Kidney (tissue), 14 donors: ENCODE data around the gene RNF213. TPM values are rescaled to one million over a fixed set of nuclear protein-coding genes. Genes with fewer than 3 reads are reported as not detected.
A peak's percentile ranks its signal among the peaks of the same experiment; 100 is the strongest.

Source experiments
- DNase-seq, 5 donors: peaks; one replicate each; pipeline ENCODE4 v3.0.0-alpha.2; 2013 to 2020
- FAIRE-seq: peaks from 2 replicates; lab custom pipeline; 2012; peaks lifted over from hg19 to GRCh38; lab: Jason Lieb, UNC
- H3K27ac ChIP-seq, 2 donors: one replicate each; pipeline ENCODE4 v1.7.0; 2013; ENCODE audit warnings: low read depth in 2 of 2, low read length in 2 of 2, inconsistent platforms in 1 of 2
- H3K27me3 ChIP-seq: one replicate; pipeline ENCODE4 v1.7.1; 2013; ENCODE audit warnings: low read length, inconsistent platforms; ENCODE audit not compliant: control insufficient read depth, insufficient read depth
- H3K36me3 ChIP-seq, 3 donors: one replicate each; pipeline versions ENCODE4 v1.7.0 to v1.7.1; 2013; ENCODE audit warnings: low read length in 3 of 3, control low read depth in 1 of 3, inconsistent platforms in 1 of 3; ENCODE audit not compliant: insufficient read depth in 3 of 3, control insufficient read depth in 2 of 3
- H3K4me1 ChIP-seq, 3 donors: one replicate each; pipeline versions ENCODE4 v1.7.0 to v1.7.1; 2013; ENCODE audit warnings: low read length in 3 of 3, inconsistent platforms in 1 of 3, low read depth in 1 of 3; ENCODE audit not compliant: control insufficient read depth in 2 of 3, insufficient read depth in 2 of 3
- H3K4me3 ChIP-seq, 3 donors: one replicate each; pipeline versions ENCODE4 v1.7.0 to v1.8.1; 2013; ENCODE audit warnings: low read length in 3 of 3, control low read depth in 1 of 3, inconsistent platforms in 1 of 3
- H3K9ac ChIP-seq, 3 donors: one replicate each; pipeline versions ENCODE4 v1.7.0 to v1.7.1; 2013; ENCODE audit warnings: low read length in 3 of 3, control low read depth in 1 of 3, inconsistent platforms in 1 of 3
- H3K9me3 ChIP-seq, 3 donors: one replicate each; pipeline versions ENCODE4 v1.7.0 to v1.7.1; 2013; ENCODE audit warnings: low read length in 3 of 3, control low read depth in 1 of 3, inconsistent platforms in 1 of 3; ENCODE audit not compliant: control insufficient read depth in 2 of 3, insufficient read depth in 1 of 3
- intact Hi-C: fragments of 100-400 bp; cut with DNase I; formaldehyde crosslinking; loops from one replicate; pipeline ENCODE4 v1.11.1; 2022
- polyA plus RNA-seq: library from polyadenylated mRNA; stranded (reverse); fragments of 350-450 nt; fragmentation: Illumina TruSeq; extraction: RNeasy Lipid Tissue Mini Kit (QIAGEN cat#74804); gene quantifications from one replicate; pipeline ENCODE4 v1.2.3, GENCODE V29; 2014; ENCODE audit warnings: low read depth, low replicate concordance; ENCODE audit not compliant: insufficient read depth
- total RNA-seq: library from RNA; stranded (reverse); fragmentation: NEBNext Ultra II Directional; extraction: Animal tissue kit (Norgen Biotek cat#: 25700); gene quantifications from one replicate; pipeline ENCODE4 v1.2.1, GENCODE V29; 2021
- TF ChIP-seq, protein P1 (sequence below): IDR thresholded peaks from 3 replicates; pipeline ENCODE4 v1.5.1; 2012; ENCODE audit warnings: mild to moderate bottlenecking, moderate library complexity, borderline replicate concordance; ENCODE audit not compliant: insufficient read depth; ENCODE audit errors: extremely low read depth
- donor health status: control.
- donor health status: control.
- donor health status: control.
- donor health status: control.
- donor health status: control.
- donor health status: DM: yes; HTN: yes; CAD: no.
- donor health status: Normal renal cell carcinoma (clear cell type).

Gene RNF213
- total and polyA plus RNA-seq, 2 donors from 2014 or later: 43.4 to 276 TPM

DNA sequence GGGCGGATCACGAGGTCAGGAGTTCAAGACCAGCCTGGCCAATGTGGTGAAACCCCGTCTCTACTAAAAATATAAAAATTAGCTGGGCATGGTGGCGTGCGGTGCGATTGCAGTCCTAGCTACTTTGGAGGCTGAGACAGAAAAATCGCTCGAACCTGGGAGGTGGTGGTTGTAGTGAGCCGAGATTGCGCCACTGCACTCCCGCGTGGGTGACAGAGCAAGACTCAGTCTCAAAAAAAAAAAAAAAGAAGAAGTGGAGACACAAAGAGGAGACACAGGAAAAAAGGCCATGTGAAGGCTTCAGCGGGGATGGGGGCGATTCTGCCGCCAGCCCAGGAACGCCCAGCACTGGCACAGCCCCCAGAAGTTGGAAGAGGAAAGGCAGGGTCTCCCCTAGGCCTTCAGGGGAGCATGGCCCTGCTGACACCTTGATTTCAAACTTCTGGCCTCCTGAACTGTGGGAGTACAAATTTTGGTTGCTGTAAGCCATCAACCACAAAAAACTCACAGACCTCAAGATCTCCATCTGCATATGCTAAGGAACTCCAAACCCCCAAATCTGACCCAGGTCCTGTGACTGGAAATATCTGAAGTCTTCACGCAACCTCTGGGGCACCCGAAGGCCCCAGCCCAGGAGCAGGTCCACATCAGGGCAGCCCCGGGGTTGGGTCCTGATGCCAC lies 47.5 kb upstream of the RNF213 start:
- no peak for DNase-seq
- Histone ChIP-seq H3K27ac (no peak overlapping the region), H3K36me3 (peaks cover 0 to 16% (median 15%) of the 10 kb centered on the region in 3 donors)

DNA sequence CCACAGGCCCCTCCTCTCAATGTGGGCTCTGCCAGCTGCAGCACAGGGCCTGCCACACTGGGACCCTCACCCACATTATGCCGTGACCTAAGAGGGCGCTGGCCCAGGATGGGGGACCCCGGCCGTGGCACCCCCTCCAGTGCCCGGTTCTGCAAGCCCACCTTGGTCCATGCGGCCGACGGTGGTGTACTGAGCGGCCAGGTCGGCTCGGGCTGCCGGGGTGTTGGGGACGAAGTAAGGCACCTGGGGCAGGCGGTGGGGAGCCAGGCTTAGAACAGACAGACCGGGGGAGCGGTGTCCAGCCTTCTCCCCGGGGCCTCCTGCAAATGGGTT lies 47.0 kb upstream of the RNF213 start:
- H3K9ac ChIP-seq: no peak overlapping the region
- H3K27ac ChIP-seq: no peak overlapping the region
- H3K4me3 ChIP-seq: no peak overlapping the region
- FAIRE-seq: no peak
- peaks cover 0 to 16% (median 15%) of the 10 kb centered on the region in 3 donors for H3K36me3 ChIP-seq
- peak in 1 of 5 donors; percentile 72 for DNase-seq
- TF ChIP-seq, protein P1, sequence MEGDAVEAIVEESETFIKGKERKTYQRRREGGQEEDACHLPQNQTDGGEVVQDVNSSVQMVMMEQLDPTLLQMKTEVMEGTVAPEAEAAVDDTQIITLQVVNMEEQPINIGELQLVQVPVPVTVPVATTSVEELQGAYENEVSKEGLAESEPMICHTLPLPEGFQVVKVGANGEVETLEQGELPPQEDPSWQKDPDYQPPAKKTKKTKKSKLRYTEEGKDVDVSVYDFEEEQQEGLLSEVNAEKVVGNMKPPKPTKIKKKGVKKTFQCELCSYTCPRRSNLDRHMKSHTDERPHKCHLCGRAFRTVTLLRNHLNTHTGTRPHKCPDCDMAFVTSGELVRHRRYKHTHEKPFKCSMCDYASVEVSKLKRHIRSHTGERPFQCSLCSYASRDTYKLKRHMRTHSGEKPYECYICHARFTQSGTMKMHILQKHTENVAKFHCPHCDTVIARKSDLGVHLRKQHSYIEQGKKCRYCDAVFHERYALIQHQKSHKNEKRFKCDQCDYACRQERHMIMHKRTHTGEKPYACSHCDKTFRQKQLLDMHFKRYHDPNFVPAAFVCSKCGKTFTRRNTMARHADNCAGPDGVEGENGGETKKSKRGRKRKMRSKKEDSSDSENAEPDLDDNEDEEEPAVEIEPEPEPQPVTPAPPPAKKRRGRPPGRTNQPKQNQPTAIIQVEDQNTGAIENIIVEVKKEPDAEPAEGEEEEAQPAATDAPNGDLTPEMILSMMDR: no peak
- H3K4me1 ChIP-seq: peaks cover 0 to 2% (median 0%) of the 10 kb centered on the region in 3 donors
- intact Hi-C loops: no loop called here
- H3K27me3 ChIP-seq: no peaks in the 10 kb centered on the region
- no peaks in the 10 kb centered on the region for H3K9me3 ChIP-seq

More for the DNA sequence above, 47.5 kb upstream of the RNF213 start:
- Histone ChIP-seq H3K4me1 (no peaks in the 10 kb centered on the region), H3K9me3 (no peaks in the 10 kb centered on the region), H3K9ac (no peak overlapping the region), H3K4me3 (no peak overlapping the region), H3K27me3 (no peaks in the 10 kb centered on the region)
- TF ChIP-seq, protein P1: no peak
- intact Hi-C loops: no loop called here
- FAIRE-seq: no peak

DNA sequence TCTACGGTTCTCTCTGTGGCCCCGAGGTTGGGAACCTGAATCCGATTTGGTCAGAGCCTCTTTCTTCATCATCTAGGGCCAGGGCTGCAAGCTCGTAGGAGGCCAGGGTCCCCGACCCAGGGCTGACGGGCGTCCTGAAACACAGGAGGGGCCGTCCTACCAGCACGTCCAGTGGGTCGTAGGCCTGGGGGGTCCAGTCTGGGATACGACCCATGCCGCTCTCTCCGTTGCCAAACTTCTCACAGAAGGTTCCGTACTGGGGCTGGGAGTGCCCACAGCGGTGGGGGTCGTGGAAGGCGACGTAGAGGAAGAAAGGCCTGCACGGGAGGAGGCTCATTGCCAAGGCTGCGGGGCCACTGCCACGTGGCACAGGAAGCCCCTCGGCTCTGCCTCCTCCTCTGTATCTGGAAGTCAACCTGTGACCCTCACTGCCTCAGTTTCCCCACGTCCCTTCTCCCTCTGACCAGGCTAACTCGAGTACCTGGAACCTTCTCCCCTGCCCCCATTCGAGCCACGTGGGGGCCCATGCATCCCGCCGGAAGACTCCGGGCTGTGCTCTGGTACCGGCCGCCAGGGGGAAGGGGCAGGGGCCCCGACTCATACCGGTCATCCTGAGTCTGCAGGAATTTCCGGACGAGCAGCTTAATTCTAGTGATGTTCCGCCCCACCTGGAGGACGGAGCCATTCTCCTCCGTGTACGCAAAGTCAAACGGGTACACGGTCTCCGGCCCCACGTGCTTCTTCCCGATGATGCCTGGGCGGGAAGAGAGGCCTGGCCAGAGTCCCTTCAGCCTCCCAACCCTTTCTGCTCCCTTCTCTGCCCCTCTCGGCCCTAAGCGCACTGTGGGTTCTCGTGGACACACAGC lies 46.4 kb upstream of the RNF213 start:
- Histone ChIP-seq H3K36me3 (peaks cover 0 to 16% (median 15%) of the 10 kb centered on the region in 3 donors), H3K27me3 (no peaks in the 10 kb centered on the region), H3K4me1 (peaks cover 0 to 2% (median 0%) of the 10 kb centered on the region in 3 donors), H3K4me3 (no peak overlapping the region), H3K27ac (no peak overlapping the region), H3K9me3 (no peaks in the 10 kb centered on the region), H3K9ac (no peak overlapping the region)
- no peak for FAIRE-seq
- intact Hi-C loops: no loop called here
- DNase-seq: peak in 1 of 5 donors; percentile 56
- TF ChIP-seq, protein P1: no peak
